WTC11 (cell line): ENCODE data around the gene OPCML. TPM values are rescaled to one million over a fixed set of nuclear protein-coding genes. Genes with fewer than 3 reads are reported as not detected.

Experiments
- ATAC-seq: fragments of 200-7000 bp; cut with Tn5 transposase; 2 replicates; pipeline ENCODE4 v1.10.0; 2021; ENCODE audit warnings: mild to moderate bottlenecking, moderate library complexity
- CTCF ChIA-PET: fragments of 300-600 bp; sonication (Branson Sonifier 250); formaldehyde crosslinking; loops from one replicate; lab custom pipeline; 2021; ENCODE audit warnings: antibody characterized with exemption; lab: Charles Lee
- POLR2A ChIA-PET: fragments of 350-600 bp; sonication (Branson Sonifier 250); formaldehyde crosslinking; loops from one replicate; lab custom pipeline; 2021; ENCODE audit warnings: antibody characterized with exemption; lab: Charles Lee
- DNase-seq: peaks from one replicate; pipeline ENCODE4 v3.0.0; 2021; ENCODE audit warnings: low spot score
- H3K27ac Mint-ChIP-seq: 2 replicates; pipeline ENCODE4 v1.8.0; 2021; ENCODE audit warnings: mixed read lengths
- H3K27me3 Mint-ChIP-seq: 2 replicates; pipeline ENCODE4 v1.8.0; 2021; ENCODE audit warnings: low read depth, mild to moderate bottlenecking, moderate library complexity, mixed read lengths
- H3K36me3 Mint-ChIP-seq: 2 replicates; pipeline ENCODE4 v1.8.0; 2021; ENCODE audit warnings: mixed read lengths
- H3K4me1 Mint-ChIP-seq: 2 replicates; pipeline ENCODE4 v1.8.0; 2022; ENCODE audit warnings: mixed read lengths
- H3K4me3 Mint-ChIP-seq: 2 replicates; pipeline ENCODE4 v1.8.0; 2021; ENCODE audit warnings: mild to moderate bottlenecking, moderate library complexity, mixed read lengths
- H3K9me3 Mint-ChIP-seq: 2 replicates; pipeline ENCODE4 v1.8.0; 2021; ENCODE audit warnings: mixed read lengths
- ATF2 ChIP-seq: sonication (generic); formaldehyde crosslinking; IDR thresholded peaks from 2 replicates; pipeline ENCODE4 v1.8.1; 2022; ENCODE audit warnings: low read depth, missing genetic modification reagents, borderline replicate concordance
- ATF6 ChIP-seq: sonication (generic); formaldehyde crosslinking; IDR thresholded peaks from 2 replicates; pipeline ENCODE4 v1.8.1; 2023; ENCODE audit warnings: mild to moderate bottlenecking, missing genetic modification reagents
- EMX1 ChIP-seq: fragments of 250-450 bp; sonication (Bioruptor Pico); IDR thresholded peaks from 2 replicates; pipeline ENCODE4 v1.8.0; 2021; ENCODE audit warnings: mild to moderate bottlenecking
- GABPB1 ChIP-seq: sonication (generic); formaldehyde crosslinking; IDR thresholded peaks from 2 replicates; pipeline ENCODE4 v1.8.1; 2023; ENCODE audit warnings: mild to moderate bottlenecking, missing genetic modification reagents
- IRF2 ChIP-seq: sonication (generic); formaldehyde crosslinking; IDR thresholded peaks from 2 replicates; pipeline ENCODE4 v1.8.0; 2022; ENCODE audit warnings: low read depth, missing genetic modification reagents, borderline replicate concordance
- JAZF1 ChIP-seq: fragments of 250-450 bp; sonication (Bioruptor Pico); IDR thresholded peaks from 2 replicates; pipeline ENCODE4 v1.9.0; 2021; ENCODE audit warnings: moderate library complexity, mild to moderate bottlenecking, inconsistent platforms
- MXD4 ChIP-seq: fragments of 250-450 bp; sonication (Bioruptor Pico); IDR thresholded peaks from 2 replicates; pipeline ENCODE4 v1.8.0; 2021; ENCODE audit warnings: mild to moderate bottlenecking, moderate library complexity, borderline replicate concordance
- NFE2L1 ChIP-seq: sonication (generic); formaldehyde crosslinking; IDR thresholded peaks from 2 replicates; pipeline ENCODE4 v1.8.1; 2023; ENCODE audit warnings: missing genetic modification reagents
- PRDM15 ChIP-seq: sonication (generic); formaldehyde crosslinking; IDR thresholded peaks from 2 replicates; pipeline ENCODE4 v1.8.0; 2022; ENCODE audit warnings: missing genetic modification reagents
- PREB ChIP-seq: sonication (generic); formaldehyde crosslinking; IDR thresholded peaks from 2 replicates; pipeline ENCODE4 v1.8.1; 2022; ENCODE audit warnings: mild to moderate bottlenecking, missing genetic modification reagents, moderate library complexity, borderline replicate concordance
- SP1 ChIP-seq: sonication (generic); formaldehyde crosslinking; conservative IDR thresholded peaks from 2 replicates; pipeline ENCODE4 v1.8.1; 2022; ENCODE audit warnings: missing genetic modification reagents
- STAT6 ChIP-seq: sonication (generic); formaldehyde crosslinking; conservative IDR thresholded peaks from 2 replicates; pipeline ENCODE4 v1.8.1; 2023; ENCODE audit warnings: mild to moderate bottlenecking, low read depth, missing genetic modification reagents, moderate library complexity
- TCF7 ChIP-seq: sonication (generic); formaldehyde crosslinking; IDR thresholded peaks from 2 replicates; pipeline ENCODE4 v1.8.0; 2022; ENCODE audit warnings: mild to moderate bottlenecking, low read depth, missing genetic modification reagents, moderate library complexity
- ZNF263 ChIP-seq: sonication (generic); formaldehyde crosslinking; IDR thresholded peaks from 2 replicates; pipeline ENCODE4 v1.8.1; 2022; ENCODE audit warnings: low read depth, mild to moderate bottlenecking, moderate library complexity, missing genetic modification reagents
- ZNF532 ChIP-seq: fragments of 250-450 bp; sonication (Bioruptor Pico); IDR thresholded peaks from 2 replicates; pipeline ENCODE4 v1.9.0; 2021; ENCODE audit warnings: mild to moderate bottlenecking, borderline replicate concordance
- total RNA-seq: library from RNA; stranded (reverse); gene quantifications from 3 replicates; pipeline ENCODE4 v1.2.3, GENCODE V29; 2021

OPCML gene
- total RNA-seq, 1 experiment from 2014 or later, result 1.5 TPM

- TF ChIP-seq PRDM15 (no peak), TCF7 (CRISPR knock-in tag) (no peak), NFE2L1 (CRISPR knock-in tag) (no peak), ZNF263 (no peak), STAT6 (CRISPR knock-in tag) (no peak), MXD4 (CRISPR knock-in tag) (no peak), ZNF532 (no peak)
- TF ChIP-seq, all 79 proteins: peak for 0
Observed at GRCh38 chr11:132379540-132379939, 1152.8 kb downstream of the OPCML start (continued).

GRCh38 chr11:132373405-132374143 is 1158.7 kb downstream of the OPCML start:
- H3K4me1 Mint-ChIP-seq, result no peaks in the 10 kb centered on the region
- no peak overlapping the region for H3K27ac Mint-ChIP-seq
- H3K4me3 Mint-ChIP-seq, result no peak overlapping the region
- ATAC-seq, result no peak
- ChIA-PET CTCF (interaction anchor here (0.5 kb wide), 1 partner anchor 213 kb away, joined by 6 read pairs; no protein-coding TSS in a partner anchor), POLR2A (no interaction called here)
- H3K36me3 Mint-ChIP-seq, result no peaks in the 10 kb centered on the region
- DNase-seq, result no peak
- no peaks in the 10 kb centered on the region for H3K27me3 Mint-ChIP-seq
- H3K9me3 Mint-ChIP-seq, result 0 out of 2 replicates have a peak, but pooled peaks cover 7% of the 10 kb centered on the region
- no peak for TF ChIP-seq JAZF1
- TF ChIP-seq PREB, result no peak
- TF ChIP-seq GABPB1 (CRISPR knock-in tag), result no peak
- no peak for TF ChIP-seq ATF6
- TF ChIP-seq IRF2, result no peak
- no peak for TF ChIP-seq ATF2 (CRISPR knock-in tag)
- no peak for TF ChIP-seq SP1 (CRISPR knock-in tag)
- TF ChIP-seq EMX1 (CRISPR knock-in tag), result no peak
